Measurements from ENCODE around the gene VTA1.
"Not testable (repeated sequence)": the region's sequence is repeated elsewhere in the genome, so short reads cannot be mapped to it uniquely, and the experiment has no call there.

Gene VTA1

DNA sequence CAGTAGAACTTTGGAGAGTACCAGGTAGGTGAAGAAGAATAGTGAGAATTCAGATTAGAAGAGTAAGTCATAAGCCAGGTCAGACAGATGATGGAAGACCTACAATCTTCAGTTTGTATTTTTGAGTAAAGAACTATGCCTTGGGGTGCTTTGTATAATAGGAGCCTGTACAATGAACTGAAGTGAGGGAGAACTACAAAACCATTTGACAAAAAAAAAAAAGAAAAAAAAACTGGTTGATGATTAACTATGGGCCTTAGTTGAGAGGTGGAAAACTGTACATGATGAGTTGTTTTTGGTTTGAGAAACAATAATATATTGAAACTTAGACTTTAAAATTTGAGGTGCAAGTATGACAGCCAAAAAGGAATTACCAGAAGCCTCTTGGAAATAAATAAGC, 25.7 kb downstream of the VTA1 start:
- DNase-seq = no peak

DNA sequence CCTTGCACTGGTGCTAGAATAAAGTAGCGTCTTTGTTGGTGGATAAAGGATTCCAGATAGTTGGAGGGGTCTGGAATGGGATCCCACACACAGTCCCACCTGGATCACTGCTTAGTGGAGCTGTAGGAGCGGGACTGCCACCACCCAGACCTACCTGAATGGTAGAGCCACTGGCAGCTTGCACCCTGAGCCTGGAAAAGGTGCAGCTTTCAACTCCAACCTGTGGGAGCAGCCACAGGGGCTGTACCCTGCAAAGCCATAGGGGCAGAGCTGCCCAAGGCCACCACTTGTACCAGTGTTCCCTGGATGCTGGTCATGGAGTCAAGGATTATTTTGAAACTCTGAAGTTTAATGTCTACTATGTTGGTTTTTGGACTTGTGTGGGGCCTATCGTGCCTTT, 26.9 kb downstream of the VTA1 start:
- no peak for DNase-seq

DNA sequence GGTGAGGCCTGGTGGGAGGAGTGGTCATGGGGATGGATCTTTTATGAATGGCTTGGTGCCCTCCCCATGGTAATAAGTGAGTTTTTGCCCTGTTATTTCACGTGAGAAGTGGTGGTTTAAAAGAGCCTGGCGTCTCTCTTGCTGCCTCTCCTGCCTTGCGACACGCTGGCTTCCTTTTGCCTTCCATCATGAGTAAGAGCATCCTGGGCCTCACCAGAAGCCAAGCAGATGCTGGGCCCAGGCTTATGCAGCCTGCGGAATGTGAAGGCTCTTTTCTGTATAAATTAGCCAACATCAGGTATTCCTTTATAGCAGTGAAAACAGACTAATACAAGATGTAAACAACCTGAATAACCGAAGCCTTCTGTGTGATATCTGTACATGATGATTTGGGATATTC, 27.6 kb downstream of the VTA1 start:
- no peak for DNase-seq

DNA sequence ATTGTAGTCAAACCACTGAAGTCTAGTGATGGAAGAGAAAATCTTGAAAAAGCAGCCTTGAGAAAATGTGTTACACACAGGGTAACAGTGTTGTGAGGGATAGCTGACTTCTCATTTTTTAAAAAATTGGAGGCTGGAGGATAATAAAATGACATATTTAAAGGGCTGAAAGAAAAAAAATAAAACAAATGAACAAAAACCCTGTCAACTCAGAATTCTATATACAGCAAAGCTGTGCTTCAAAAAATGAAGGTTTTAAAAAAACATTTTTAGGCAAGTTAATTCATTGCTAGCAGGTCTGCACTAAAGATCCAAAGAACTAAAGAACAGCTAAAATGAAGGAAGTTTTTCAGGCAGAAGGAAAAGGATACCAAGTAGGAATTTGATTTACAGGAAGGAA, 31.1 kb downstream of the VTA1 start:
- no peak for DNase-seq

DNA sequence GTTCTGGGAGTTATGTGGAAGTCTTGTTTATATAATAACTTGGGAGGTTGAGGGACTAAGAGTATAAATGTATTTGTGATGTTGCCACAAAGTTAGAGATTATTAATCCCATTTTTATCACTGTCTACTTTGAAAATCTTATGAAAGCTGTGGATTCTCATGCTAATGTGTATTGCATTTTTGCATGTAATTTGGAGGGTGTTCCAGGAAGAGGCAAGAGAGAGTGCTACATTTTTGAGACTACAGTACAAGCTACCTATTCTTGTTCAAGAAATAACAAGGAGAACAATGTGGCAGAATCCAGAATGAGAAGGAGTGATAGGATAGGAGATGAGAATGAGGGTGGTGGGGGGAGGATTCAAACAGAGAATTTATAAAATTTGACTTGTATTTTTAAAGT, 34.9 kb downstream of the VTA1 start:
- no peak for DNase-seq

DNA sequence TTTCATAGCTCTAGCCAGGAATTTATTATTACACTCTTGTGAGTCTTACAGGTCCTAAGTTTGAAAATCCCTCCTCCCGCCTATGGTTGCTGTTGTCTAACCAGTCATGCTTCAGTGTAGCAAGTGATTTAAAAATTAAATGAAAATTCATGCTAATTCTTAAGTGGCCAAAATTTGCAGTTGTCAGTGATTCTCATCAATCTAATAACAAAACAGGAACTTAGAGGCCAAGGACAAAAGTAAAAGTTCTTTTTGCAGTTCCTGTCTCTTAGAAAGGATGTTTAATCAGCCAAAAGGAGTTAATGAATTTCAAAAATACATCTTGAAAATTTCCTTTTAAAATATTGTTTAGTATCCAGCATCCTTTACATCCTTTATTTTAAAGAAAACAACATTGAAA, 36.3 kb downstream of the VTA1 start:
- DNase-seq = no peak

DNA sequence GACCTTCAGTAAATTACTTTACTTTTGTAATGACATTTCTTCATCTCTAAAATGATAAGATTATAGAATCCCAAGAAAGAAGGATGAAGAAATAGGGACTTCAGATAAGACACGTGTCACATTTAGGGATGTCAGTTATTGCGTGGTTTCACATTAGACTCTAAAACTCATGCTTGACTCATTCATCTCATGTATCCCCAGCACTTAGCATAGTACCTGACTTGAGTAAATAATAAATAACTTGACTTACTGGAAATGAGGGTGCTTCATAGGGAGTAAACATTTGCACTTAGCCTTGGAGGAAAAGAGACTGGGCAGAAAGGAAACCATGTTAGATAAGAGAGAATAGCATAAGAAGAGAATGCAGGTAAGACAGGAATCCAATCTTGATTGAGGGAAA, 37.2 kb downstream of the VTA1 start:
- no peak for DNase-seq

DNA sequence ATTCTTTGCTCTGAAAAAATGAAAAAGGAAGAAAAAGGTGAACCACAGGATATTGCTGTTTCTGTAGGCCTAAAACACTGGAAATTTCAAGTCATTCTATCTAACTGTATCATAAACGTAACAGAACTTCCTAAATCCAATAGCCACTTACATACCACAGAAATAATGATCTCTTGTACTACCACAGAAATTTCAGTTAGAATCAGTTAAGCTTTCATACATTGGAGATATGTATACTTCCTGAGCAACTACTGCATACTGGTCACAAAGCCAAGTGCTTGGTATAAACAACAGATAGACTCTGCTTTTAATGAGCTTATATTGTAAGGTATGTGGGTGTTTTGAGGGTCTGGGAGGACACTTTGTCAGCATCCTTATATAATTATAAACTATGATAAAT, 38.6 kb downstream of the VTA1 start:
- no peak for DNase-seq

DNA sequence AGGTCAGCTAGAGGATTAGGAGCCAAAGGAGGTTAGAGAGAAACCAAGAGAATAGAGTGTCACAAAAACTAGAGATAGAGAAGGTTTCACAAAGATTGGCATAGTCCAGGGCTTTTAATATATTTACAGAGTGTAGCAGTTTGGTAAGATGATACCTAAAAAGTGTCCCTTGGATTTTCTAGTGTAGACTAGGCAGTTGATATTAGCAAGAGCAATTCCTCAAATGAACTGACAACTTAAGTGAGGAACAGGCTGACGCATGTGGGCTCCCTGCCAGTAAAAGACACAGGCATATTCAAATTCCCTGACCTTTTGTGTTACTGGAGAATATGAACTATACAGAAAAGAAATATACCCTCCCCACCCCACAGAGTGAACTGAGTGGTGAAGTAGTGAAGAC, 40.1 kb downstream of the VTA1 start:
- DNase-seq = peak; percentile 7

DNA sequence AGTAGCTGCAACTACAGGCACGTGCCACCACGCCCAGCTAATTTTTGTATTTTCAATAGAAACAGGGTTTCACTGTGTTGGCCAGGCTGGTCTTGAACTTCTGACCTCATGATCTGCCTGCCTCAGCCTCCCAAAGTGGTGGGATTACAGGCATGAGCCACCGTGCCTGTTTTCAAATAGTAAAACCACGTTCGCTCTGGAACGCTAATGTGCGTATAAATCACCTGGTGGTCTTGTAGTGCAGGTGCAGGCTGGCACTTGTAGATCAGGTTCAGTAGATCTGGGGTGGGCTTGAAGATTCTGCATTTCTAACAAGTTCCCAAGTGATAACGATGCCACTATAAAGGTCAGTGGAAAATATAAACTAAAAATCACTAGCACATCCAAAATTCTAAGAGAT, 41.3 kb downstream of the VTA1 start:
- DNase-seq = not testable (repeated sequence)

DNA sequence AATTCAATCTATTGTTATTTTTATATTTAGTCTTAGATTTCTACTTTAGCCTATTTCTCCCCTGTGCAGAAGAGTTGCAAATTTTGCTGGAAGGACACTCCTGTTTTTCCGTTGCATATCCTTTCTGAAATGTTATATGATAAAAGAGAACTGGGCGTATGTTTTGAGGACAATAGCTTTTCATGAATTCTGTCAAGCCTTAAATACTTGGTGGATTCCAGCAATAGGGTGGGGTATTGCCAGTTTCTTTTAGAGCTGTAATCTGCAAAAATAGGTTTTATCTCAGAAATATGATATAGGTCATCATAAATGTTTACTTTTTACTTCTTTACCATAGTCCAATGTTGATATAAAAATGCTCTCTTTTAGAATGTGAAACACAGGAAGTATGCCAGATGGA, 42.0 kb downstream of the VTA1 start:
- DNase-seq = no peak

DNA sequence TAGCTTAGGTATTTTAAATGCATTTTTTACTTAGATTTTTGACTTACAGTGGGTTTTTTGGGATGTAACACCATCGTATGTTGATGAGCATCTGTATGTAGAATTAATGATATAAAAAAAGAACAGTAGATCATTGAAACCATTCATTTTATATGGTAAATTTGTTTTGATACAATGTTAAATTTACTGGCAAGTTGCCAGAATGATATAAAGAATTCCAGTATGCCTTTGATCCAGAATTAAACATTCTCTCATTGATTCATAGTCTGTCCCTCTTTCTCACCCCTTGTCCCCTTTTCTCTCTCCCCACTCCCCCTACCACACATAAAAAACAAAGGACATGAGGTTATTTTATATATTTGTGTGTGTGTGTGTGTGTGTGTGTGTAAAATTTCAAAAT, 45.3 kb downstream of the VTA1 start:
- DNase-seq = no peak

DNA sequence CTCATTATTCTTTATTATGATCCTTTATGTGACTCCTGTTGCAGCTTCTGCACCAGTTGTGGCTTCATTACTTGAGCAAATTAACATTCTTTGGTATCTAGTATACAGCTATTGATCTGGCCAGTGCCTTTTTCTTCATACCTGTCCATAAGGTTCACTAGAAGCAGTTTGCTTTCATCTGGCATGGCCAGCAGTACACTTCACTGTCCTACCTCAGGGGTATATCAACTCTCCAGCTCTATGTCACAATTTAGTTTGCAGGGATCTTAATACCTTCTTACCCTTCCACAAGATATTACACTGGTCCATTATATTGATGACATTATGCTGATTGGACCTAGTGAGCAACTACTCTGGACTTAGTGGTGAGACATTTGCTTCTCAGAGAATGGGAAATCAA, 46.6 kb downstream of the VTA1 start:
- DNase-seq = no peak

DNA sequence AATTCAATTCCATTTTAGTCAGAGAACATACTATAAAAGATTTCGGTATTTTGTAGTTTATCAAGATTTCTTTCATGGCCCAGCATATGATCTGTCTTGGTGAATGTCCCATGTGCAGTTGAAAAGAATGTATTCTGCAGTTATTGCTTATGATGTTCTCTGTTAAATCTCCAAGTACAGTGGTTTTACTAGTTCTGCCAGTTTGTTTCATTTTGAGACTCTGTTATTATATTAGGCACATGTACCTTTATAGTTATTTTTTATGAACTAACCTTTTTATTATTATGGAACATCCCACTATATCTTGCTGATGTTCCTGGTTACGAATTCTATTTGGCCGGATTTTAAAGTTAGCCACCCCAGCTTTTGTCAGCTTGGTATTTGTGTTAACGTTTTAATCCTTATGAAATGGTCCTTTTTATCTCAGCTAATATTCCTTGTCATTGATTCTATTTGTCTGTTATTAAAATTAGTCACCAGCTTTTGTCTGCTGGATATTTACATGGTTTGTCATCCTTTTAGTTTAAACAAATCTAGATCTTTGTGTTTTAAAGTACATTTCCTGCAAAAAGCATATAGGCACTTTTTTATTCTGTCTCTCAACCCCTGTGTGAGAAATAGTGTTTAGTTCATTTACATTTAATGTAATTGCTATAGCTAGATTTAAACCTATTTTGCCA, 48.9 kb downstream of the VTA1 start:
- DNase-seq = no peak

DNA sequence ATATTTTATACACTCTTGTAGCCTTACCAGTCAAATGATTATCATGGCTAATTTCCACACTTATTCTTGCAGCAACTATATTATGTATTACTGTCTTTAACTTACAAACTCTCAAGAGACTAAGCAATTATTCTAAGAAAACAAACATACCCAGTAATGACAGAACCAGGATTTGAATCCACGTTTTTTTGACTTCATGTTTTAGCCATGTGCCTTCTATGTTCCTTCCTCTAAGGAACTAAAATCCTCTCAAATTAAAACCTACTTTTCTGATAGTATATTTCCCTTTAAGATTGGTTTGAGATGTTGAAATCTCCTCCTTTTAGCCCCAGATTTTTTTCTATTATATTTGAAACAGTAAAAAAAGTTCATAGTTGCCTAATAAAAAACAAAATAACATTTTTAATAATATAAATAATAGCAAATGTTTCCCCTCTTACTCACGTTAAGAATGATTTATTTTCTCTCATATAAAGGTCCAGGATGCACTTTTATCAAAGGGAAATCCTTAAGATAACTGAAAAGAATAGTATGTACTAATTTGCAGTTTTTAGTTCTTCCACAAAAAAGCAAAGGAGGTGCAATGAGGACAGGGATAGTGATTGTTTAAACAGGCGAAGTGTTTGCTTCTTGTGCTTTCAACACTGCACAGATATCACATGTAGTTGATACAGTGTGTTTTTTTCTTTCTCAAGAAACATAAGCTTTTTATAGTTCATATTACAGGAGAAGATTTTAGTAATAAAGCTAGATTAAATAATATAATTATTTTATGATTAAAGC, 54.0 kb downstream of the VTA1 start:
- DNase-seq = no peak

DNA sequence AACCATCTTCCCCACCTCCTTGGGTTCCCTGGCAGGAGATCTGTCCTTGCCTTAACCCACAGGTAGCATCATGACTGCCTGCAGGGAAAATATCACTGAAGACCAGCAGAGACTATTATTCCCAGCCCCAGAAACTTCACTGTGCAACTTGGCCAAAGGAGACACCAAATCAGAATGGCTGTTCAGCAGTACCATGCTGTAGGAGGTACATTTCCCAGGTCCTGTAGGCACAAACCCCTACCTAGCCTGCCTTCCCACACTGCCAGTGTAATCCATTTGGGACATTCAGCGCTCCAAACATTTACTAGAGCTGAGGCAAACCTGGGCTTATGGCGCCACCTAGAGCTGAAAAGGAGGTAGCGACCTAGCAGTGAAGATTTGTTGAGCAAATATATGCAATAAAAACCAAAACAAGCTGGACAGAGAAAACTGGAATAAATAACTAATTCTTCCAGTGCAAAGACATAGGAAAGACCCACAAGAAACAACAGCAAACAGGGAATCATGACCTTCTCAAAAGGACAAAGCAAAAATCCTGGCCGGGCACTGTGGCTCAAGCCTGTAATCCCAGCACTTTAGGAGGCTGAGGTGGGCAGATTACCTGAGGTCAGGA, 60.3 kb downstream of the VTA1 start:
- DNase-seq = peak; percentile 30

DNA sequence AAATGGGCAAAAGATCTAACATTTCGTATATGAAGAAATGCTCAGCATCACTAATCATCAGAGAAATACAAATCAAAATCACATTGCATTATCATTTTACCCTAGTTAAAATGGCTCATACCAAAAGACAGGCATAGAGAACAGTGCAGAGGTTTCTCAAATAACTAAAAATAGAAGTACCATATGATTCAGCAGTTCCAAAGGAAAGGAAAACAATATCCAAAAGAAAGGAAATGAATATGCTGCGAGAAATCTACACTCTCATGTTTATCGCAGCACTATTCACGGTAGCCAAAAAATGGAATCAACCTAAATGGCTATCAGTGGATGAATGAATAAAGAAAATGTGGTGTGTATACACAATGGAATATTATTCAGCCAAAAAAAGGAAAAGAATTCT, 63.5 kb downstream of the VTA1 start:
- no peak for DNase-seq

DNA sequence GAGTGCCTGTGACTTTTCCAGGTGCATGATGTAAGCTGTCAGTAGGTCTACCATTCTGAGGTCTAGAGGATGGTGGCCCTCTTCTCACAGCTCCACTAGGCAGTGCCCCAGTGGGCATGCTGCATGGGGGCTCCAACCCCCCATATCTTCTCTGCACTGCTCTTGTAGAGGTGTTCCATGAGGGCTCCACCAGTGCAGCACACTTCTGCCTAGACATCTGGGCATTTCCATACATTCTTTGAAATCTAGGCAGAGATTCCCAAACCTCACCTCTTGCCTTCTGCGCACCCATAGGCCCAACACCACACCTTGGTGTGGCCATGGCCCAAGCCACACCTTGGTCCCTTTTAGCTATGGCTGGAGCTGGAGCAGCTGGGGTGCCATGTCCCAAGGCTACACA, 66.3 kb downstream of the VTA1 start:
- no peak for DNase-seq

DNA sequence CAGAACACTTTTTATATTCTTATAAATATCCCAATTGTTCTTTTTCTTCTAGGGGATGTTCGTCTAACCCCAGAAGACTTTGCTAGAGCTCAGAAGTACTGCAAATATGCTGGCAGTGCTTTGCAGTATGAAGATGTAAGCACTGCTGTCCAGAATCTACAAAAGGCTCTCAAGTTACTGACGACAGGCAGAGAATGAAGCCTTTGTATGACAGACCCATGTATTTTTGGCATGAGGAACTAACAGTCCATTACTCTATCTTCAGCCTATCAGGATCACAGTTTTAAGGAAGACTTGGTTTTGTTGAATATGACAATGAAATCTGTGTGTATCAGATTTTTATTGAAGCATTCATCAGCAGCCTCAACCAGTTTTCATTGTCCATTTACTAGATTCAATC, 71.4 kb downstream of the VTA1 start:
- DNase-seq = no peak

DNA sequence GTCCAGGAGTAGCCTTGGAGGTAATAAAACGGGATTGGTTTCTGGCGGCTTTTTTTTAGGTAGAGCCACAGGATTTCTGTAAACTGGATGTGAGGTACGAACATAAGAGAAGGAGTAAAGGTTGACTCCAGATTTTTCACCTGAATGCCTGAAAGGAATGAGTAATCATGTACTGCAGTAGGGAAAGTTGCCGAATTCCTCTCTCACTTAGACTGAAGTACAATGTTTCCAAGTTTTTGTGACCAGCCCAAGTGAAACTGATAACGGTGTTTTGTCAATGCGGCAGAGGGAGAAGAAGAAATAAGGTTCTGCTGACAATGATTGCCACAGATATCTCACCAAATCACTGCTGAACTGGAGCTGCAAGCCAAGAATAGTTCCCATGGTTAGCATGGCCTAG, 75.0 kb downstream of the VTA1 start:
- no peak for DNase-seq

DNA sequence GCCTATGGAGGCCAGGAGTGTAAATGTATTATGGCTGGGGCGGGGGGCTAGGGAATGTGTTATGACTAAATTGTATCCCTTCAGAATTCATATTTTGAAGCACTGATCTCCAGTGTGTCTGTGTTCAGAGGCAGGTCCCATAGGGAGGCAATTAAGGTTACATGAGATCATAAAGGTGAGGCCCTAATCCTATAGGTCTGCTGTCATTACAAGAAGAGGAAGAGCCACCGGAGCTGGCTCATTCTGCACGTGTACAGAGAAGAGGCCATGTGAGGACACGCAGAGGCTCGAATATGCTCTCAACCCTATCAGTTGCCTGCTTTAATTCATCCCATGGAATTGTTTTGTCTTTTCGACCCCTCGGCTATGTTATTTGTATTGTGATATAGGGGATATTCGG, 76.9 kb downstream of the VTA1 start:
- DNase-seq = no peak

DNA sequence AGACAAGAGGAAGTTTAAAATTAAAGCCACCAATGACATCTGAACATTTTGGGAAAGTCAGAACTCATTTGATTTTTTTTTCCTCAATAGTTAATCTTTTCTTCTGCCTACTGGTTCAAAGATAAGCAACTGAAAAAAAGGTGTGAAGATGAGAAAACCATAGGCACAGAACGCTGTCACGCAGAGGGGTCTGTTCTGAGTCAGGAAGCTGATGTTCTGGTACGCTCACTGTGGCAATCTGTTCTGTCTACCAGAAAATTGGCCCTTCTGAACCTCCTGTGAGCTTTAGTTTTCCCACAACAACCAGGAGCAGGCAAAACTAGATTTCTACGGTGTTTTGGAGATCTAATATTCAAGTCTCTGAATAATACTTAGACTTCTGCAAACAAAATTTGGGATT, 78.1 kb downstream of the VTA1 start:
- no peak for DNase-seq

DNA sequence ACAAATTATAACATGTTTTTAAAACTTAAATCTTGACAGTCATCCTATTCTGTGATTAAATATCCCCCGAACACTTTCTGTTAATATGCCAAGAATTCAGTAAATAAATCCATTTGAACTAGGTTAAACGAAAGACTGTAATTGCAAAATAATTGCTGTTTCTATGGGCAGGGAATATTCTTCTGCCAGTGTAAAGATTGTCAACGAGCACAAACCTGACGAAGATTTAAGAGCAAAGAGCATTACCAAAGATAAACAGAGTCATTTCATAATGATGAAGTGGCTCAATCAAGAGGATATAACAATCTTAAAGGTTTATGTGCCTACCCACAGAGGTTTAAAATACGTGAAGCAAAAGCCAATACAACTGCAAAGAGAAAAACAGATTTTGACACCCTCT, 78.5 kb downstream of the VTA1 start:
- no peak for DNase-seq

DNA sequence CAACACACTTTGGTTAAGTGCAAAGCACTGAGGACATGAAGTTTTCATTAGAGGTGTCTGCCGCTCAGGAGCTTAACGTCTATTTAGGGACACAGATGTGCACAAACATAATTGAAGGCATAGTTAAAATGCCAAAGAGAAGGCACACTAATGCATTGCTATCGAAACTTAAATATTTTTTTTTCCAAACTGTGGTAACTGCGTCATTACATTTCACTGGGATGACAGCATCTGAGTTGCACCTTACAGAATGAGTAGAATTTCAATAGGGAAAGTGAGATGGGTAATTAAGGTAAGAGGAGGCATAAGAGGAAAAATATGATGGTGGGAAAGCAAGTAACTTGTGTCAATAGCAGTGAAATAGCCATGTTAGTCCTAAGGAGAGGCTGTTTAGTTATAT, 79.7 kb downstream of the VTA1 start:
- DNase-seq = no peak

Data from NCI-H2171 (cell line).